ENCODE data around the gene COLQ.
"Not testable (repeated sequence)": the region's sequence is repeated elsewhere in the genome, so short reads cannot be mapped to it uniquely, and the experiment has no call there.

Gene COLQ

DNA sequence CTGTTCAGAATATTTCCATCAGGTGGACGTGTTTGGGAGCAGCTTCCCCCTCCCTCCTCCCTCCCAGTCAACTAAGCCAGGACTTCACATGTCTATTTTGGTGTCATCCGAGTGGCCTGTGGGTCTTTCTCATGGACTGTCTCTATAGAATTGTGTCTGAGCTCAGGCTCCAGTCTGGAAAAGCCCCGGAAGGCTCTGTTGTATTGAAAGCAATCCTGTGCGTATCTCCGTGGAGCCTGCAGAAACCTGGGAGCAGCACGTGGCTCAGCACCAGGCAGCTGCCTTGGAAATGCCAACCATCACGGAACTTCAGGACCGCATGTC lies 25.2 kb downstream of the COLQ start:
- Histone ChIP-seq H3K9ac (ENCODE audit: low read length in 5 of 5) (no peak overlapping the region), H3K4me3 (ENCODE audit: low read depth in 1 of 5, low read length in 5 of 5) (no peak overlapping the region)

DNA sequence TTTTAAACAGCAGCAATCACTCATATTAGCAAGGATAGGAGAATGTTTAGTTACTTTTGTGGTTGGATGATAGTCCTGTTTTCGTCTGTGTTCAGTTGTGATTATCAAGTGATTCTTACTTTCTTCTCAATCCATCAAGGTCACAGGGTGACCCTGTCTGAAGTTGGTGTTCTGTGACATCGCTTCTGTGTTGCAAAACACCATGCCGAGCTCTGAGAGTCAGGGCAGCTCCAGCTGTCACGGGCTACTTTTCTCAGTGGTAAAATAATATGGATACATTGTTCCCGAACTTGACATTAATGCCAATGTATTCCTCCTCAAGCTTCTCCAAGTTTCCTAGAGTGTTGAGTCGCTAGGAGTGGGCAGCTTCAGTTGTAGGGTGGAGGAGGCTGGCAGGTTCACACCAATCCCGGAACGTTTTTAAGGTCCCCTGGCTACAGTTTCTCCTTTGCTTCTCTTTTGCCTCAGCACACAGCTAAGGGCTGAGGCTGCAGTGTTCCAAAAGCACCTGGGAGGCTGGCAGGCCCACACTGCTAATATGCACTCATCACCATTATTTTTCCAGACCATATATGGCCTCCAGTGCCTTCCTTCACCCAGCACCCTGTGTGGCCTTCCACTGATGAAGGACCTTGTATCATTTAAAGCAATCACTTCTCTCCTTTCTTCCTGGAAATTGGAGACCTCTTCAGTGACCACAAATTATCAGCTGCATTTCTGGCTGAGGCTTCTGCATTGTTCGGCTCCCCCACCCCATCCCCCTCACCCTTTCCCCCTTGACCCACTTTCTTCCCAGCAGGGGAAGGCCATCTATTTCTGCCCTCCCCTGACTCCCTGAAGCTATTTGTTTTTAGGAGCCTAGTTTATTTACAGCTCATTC lies 25.8 kb downstream of the COLQ start:
- peaks cover 0 to 23% (median 18%) of the 10 kb centered on the region in 5 donors for H3K4me1 ChIP-seq (ENCODE audit: control insufficient read depth in 5 of 5, insufficient read depth in 5 of 5, low read length in 5 of 5)
- H3K36me3 ChIP-seq (ENCODE audit: control insufficient read depth in 5 of 5, insufficient read depth in 5 of 5, low read length in 5 of 5) = no peaks in the 10 kb centered on the region
- no peak overlapping the region for H3K4me3 ChIP-seq (ENCODE audit: low read depth in 1 of 5, low read length in 5 of 5)
- H3K27ac ChIP-seq (ENCODE audit: low read depth, low read length) = no peak overlapping the region
- H3K27me3 ChIP-seq (ENCODE audit: control insufficient read depth in 5 of 5, insufficient read depth in 4 of 5, low read length in 5 of 5) = no peaks in the 10 kb centered on the region
- no peak overlapping the region for H3K9ac ChIP-seq (ENCODE audit: low read length in 5 of 5)
- no peaks in the 10 kb centered on the region for H3K9me3 ChIP-seq (ENCODE audit: control insufficient read depth in 5 of 5, low read length in 5 of 5)

More for the DNA sequence above, 25.2 kb downstream of the COLQ start:
- Histone ChIP-seq H3K27ac (ENCODE audit: low read depth, low read length) (no peak overlapping the region), H3K4me1 (ENCODE audit: control insufficient read depth in 5 of 5, insufficient read depth in 5 of 5, low read length in 5 of 5) (peaks cover 0 to 25% (median 20%) of the 10 kb centered on the region in 5 donors), H3K9me3 (ENCODE audit: control insufficient read depth in 5 of 5, low read length in 5 of 5) (no peaks in the 10 kb centered on the region), H3K27me3 (ENCODE audit: control insufficient read depth in 5 of 5, insufficient read depth in 4 of 5, low read length in 5 of 5) (no peaks in the 10 kb centered on the region), H3K36me3 (ENCODE audit: control insufficient read depth in 5 of 5, insufficient read depth in 5 of 5, low read length in 5 of 5) (no peaks in the 10 kb centered on the region)

DNA sequence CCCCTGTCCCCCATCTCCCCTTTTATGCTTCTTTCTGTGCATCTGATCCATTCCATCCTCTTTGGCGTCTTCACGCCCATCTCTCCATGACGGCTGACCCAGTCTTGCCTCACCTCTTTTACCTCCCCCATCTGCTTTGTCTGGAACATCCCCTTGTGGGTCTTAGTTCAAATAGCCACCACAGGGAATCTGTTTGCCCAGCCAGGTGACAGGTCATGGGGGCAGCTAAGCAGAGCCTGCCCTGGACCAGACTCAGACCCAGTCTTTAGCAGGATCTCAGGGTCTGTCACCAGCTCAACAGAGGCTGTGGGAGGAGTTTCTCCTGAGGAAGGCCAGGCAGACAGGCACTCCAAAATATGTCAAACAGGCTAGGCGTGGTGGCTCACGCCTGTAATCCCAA lies 28.1 kb downstream of the COLQ start:
- peaks cover 0 to 3% (median 0%) of the 10 kb centered on the region in 5 donors for H3K36me3 ChIP-seq (ENCODE audit: control insufficient read depth in 5 of 5, insufficient read depth in 5 of 5, low read length in 5 of 5)
- H3K9ac ChIP-seq (ENCODE audit: low read length in 5 of 5) = no peak overlapping the region
- peaks cover 0 to 7% (median 0%) of the 10 kb centered on the region in 5 donors for H3K4me1 ChIP-seq (ENCODE audit: control insufficient read depth in 5 of 5, insufficient read depth in 5 of 5, low read length in 5 of 5)
- no peaks in the 10 kb centered on the region for H3K27me3 ChIP-seq (ENCODE audit: control insufficient read depth in 5 of 5, insufficient read depth in 4 of 5, low read length in 5 of 5)
- H3K27ac ChIP-seq (ENCODE audit: low read depth, low read length) = no peak overlapping the region
- H3K4me3 ChIP-seq (ENCODE audit: low read depth in 1 of 5, low read length in 5 of 5) = no peak overlapping the region
- no peaks in the 10 kb centered on the region for H3K9me3 ChIP-seq (ENCODE audit: control insufficient read depth in 5 of 5, low read length in 5 of 5)

DNA sequence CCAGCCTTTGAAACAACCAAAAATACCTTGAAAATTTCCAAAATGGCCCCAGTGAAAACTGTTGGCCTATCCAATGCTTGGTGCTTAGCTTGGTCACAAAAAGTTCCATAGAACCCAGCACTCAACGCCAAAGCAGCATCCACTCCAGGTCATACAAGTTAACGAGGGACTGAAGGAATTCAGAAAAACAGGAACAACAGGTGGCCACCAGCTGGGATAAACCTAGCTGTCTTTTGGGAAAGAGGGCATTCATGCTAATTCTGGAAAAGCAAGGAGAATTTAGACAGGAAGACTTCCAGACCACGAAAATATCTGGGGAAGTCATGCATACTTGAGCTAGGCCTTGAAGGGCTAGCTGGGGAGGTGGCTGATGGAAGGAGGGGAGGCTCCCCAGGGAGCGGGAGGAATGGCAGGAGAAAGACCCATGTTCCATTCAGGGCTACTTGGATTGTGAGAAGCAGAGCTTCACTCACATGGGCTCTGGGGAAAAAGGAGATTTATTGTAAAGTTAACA lies 28.6 kb downstream of the COLQ start:
- no peaks in the 10 kb centered on the region for H3K9me3 ChIP-seq (ENCODE audit: control insufficient read depth in 5 of 5, low read length in 5 of 5)
- no peak overlapping the region for H3K9ac ChIP-seq (ENCODE audit: low read length in 5 of 5)
- H3K4me1 ChIP-seq (ENCODE audit: control insufficient read depth in 5 of 5, insufficient read depth in 5 of 5, low read length in 5 of 5) = peaks cover 0 to 4% (median 0%) of the 10 kb centered on the region in 5 donors
- peaks cover 0 to 6% (median 0%) of the 10 kb centered on the region in 5 donors for H3K36me3 ChIP-seq (ENCODE audit: control insufficient read depth in 5 of 5, insufficient read depth in 5 of 5, low read length in 5 of 5)
- H3K27me3 ChIP-seq (ENCODE audit: control insufficient read depth in 5 of 5, insufficient read depth in 4 of 5, low read length in 5 of 5) = no peaks in the 10 kb centered on the region
- H3K4me3 ChIP-seq (ENCODE audit: low read depth in 1 of 5, low read length in 5 of 5) = no peak overlapping the region
- H3K27ac ChIP-seq (ENCODE audit: low read depth, low read length) = no peak overlapping the region

DNA sequence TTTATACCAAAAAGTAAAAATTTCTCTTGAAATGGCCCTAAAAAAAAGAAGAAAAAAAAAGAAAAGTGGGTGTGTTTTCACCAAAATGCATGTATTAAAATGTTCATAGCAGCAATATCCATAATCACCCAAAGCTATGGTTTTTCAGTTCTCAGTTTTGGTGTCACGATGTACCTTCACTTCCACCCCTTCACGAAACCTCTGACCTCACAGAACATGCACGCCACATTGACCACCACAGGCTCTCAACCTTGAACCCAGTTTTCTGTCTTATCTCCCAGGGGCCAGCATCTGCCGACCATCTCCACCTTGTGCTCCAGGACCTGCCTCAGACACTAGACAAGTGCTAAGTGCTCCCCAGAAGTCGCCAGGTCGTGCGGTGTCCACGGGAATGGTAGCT lies 30.4 kb downstream of the COLQ start:
- Histone ChIP-seq H3K4me1 (ENCODE audit: control insufficient read depth in 5 of 5, insufficient read depth in 5 of 5, low read length in 5 of 5) (no peaks in the 10 kb centered on the region), H3K9ac (ENCODE audit: low read length in 5 of 5) (no peak overlapping the region), H3K9me3 (ENCODE audit: control insufficient read depth in 5 of 5, low read length in 5 of 5) (no peaks in the 10 kb centered on the region), H3K27me3 (ENCODE audit: control insufficient read depth in 5 of 5, insufficient read depth in 4 of 5, low read length in 5 of 5) (no peaks in the 10 kb centered on the region), H3K27ac (ENCODE audit: low read depth, low read length) (no peak overlapping the region), H3K36me3 (ENCODE audit: control insufficient read depth in 5 of 5, insufficient read depth in 5 of 5, low read length in 5 of 5) (peaks cover 0 to 18% (median 11%) of the 10 kb centered on the region in 5 donors), H3K4me3 (ENCODE audit: low read depth in 1 of 5, low read length in 5 of 5) (no peak overlapping the region)

DNA sequence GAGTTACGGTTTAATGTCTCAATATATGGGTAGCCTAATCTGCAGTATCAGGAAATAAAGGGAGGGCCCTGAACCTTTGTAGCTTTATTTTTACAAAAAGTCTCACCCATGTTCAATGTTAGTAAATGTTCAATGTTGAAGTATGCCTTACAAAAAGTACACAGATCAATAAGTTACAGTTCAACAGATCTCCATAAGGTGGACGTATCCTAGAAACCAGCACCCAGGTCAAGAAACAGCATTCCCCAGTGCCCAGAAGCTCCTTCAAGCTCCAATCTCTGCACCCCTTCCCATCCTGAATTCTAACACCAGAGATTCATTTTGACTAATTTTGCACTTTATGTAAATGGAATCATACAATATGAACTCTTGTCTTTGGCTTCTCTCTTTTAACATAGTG lies 31.3 kb downstream of the COLQ start:
- H3K4me3 ChIP-seq (ENCODE audit: low read depth in 1 of 5, low read length in 5 of 5) = no peak overlapping the region
- no peaks in the 10 kb centered on the region for H3K9me3 ChIP-seq (ENCODE audit: control insufficient read depth in 5 of 5, low read length in 5 of 5)
- no peak overlapping the region for H3K9ac ChIP-seq (ENCODE audit: low read length in 5 of 5)
- peaks cover 0 to 18% (median 11%) of the 10 kb centered on the region in 5 donors for H3K36me3 ChIP-seq (ENCODE audit: control insufficient read depth in 5 of 5, insufficient read depth in 5 of 5, low read length in 5 of 5)
- no peak overlapping the region for H3K27ac ChIP-seq (ENCODE audit: low read depth, low read length)
- H3K4me1 ChIP-seq (ENCODE audit: control insufficient read depth in 5 of 5, insufficient read depth in 5 of 5, low read length in 5 of 5) = no peaks in the 10 kb centered on the region
- H3K27me3 ChIP-seq (ENCODE audit: control insufficient read depth in 5 of 5, insufficient read depth in 4 of 5, low read length in 5 of 5) = no peaks in the 10 kb centered on the region

DNA sequence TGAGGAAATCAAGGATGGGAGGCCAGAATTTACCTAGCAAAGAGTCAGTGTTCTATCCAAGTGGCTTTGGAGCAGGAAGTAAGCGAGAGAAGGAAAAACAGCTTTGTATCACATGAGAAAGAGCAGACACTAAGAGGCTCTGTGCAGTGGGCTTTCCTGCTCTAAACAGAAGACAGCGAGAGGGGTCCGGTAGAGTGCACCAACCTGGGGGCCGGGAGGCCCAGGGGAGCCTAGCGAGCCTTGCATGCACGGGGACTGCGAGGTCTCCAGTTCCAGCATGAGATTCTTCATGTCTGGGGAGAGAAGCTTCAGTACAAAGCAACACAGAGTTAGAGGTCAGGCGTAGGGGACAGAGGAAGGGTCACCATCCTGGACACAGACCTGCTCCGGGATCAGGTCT lies 33.5 kb downstream of the COLQ start:
- Histone ChIP-seq H3K4me1 (ENCODE audit: control insufficient read depth in 5 of 5, insufficient read depth in 5 of 5, low read length in 5 of 5) (no peaks in the 10 kb centered on the region), H3K27ac (ENCODE audit: low read depth, low read length) (no peak overlapping the region), H3K9me3 (ENCODE audit: control insufficient read depth in 5 of 5, low read length in 5 of 5) (no peaks in the 10 kb centered on the region), H3K27me3 (ENCODE audit: control insufficient read depth in 5 of 5, insufficient read depth in 4 of 5, low read length in 5 of 5) (no peaks in the 10 kb centered on the region), H3K9ac (ENCODE audit: low read length in 5 of 5) (no peak overlapping the region), H3K4me3 (ENCODE audit: low read depth in 1 of 5, low read length in 5 of 5) (no peak overlapping the region), H3K36me3 (ENCODE audit: control insufficient read depth in 5 of 5, insufficient read depth in 5 of 5, low read length in 5 of 5) (peaks cover 0 to 18% (median 11%) of the 10 kb centered on the region in 5 donors)

DNA sequence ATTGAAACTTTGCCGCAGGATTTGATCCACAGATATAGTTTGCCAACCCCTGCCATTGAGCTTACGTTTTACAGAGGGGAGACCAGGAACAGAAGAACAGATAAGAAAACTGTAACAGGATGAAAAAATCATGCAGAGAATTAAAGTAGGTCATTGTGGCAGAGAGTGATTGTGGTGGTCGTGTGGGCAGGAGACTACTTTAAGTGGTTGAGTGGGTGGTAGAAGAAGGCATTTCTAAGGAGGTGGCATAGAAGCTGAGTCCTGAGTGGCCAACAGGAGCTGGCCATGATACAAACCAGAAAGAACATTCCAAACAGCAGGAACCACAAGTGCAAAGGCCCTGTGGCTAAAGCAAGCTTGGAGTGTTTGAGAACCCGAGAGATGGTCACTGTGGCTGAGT lies 34.5 kb downstream of the COLQ start:
- no peaks in the 10 kb centered on the region for H3K9me3 ChIP-seq (ENCODE audit: control insufficient read depth in 5 of 5, low read length in 5 of 5)
- H3K4me1 ChIP-seq (ENCODE audit: control insufficient read depth in 5 of 5, insufficient read depth in 5 of 5, low read length in 5 of 5) = no peaks in the 10 kb centered on the region
- H3K27ac ChIP-seq (ENCODE audit: low read depth, low read length) = no peak overlapping the region
- H3K36me3 ChIP-seq (ENCODE audit: control insufficient read depth in 5 of 5, insufficient read depth in 5 of 5, low read length in 5 of 5) = peaks cover 0 to 18% (median 11%) of the 10 kb centered on the region in 5 donors
- no peaks in the 10 kb centered on the region for H3K27me3 ChIP-seq (ENCODE audit: control insufficient read depth in 5 of 5, insufficient read depth in 4 of 5, low read length in 5 of 5)
- H3K9ac ChIP-seq (ENCODE audit: low read length in 5 of 5) = no peak overlapping the region
- no peak overlapping the region for H3K4me3 ChIP-seq (ENCODE audit: low read depth in 1 of 5, low read length in 5 of 5)

DNA sequence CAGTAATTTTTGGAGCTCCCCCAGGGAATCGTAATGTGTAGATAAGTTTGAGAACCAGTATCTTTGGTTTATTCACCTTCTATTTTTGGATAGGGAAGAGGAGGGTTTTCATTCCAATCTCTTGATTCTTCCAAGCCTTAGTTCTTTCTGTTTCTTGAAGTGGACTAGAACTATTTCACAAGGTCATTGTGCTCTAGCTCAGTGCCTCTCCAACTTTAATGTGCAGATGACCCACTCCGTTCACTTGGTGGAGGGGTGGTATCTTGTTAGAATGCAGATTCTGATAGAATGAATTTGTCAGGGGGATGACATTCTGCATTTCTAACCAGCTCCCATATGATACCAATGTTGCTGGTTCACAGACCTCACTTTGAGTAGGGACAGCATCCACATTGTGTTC lies 35.5 kb downstream of the COLQ start:
- Histone ChIP-seq H3K4me1 (ENCODE audit: control insufficient read depth in 5 of 5, insufficient read depth in 5 of 5, low read length in 5 of 5) (no peaks in the 10 kb centered on the region), H3K4me3 (ENCODE audit: low read depth in 1 of 5, low read length in 5 of 5) (no peak overlapping the region), H3K27me3 (ENCODE audit: control insufficient read depth in 5 of 5, insufficient read depth in 4 of 5, low read length in 5 of 5) (no peaks in the 10 kb centered on the region), H3K9ac (ENCODE audit: low read length in 5 of 5) (no peak overlapping the region), H3K9me3 (ENCODE audit: control insufficient read depth in 5 of 5, low read length in 5 of 5) (no peaks in the 10 kb centered on the region), H3K36me3 (ENCODE audit: control insufficient read depth in 5 of 5, insufficient read depth in 5 of 5, low read length in 5 of 5) (peaks cover 0 to 18% (median 11%) of the 10 kb centered on the region in 5 donors), H3K27ac (ENCODE audit: low read depth, low read length) (no peak overlapping the region)

DNA sequence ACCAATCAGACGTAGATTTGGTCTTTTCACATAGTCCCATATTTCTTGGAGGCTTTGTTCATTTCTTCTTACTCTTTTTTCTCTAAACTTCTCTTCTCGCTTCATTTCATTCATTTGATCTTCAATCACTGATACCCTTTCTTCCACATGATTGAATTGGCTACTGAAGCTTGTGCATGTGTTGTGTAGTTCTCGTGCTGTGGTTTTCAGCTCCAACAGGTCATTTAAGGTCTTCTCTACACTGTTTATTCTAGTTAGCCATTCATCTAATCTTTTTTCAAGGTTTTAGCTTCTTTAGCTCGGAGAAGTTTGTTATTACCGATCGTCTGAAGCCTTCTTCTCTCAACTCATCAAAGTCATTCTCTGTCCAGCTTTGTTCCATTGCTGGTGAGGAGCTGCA lies 37.0 kb downstream of the COLQ start:
- H3K9me3 ChIP-seq (ENCODE audit: control insufficient read depth in 5 of 5, low read length in 5 of 5); H3K4me3 ChIP-seq (ENCODE audit: low read depth in 1 of 5, low read length in 5 of 5); H3K9ac ChIP-seq (ENCODE audit: low read length in 5 of 5); H3K27me3 ChIP-seq (ENCODE audit: control insufficient read depth in 5 of 5, insufficient read depth in 4 of 5, low read length in 5 of 5); H3K27ac ChIP-seq (ENCODE audit: low read depth, low read length); H3K4me1 ChIP-seq (ENCODE audit: control insufficient read depth in 5 of 5, insufficient read depth in 5 of 5, low read length in 5 of 5): not testable (repeated sequence)
- H3K36me3 ChIP-seq (ENCODE audit: control insufficient read depth in 5 of 5, insufficient read depth in 5 of 5, low read length in 5 of 5) = peaks cover 0 to 18% (median 11%) of the 10 kb centered on the region in 5 donors

All from subcutaneous abdominal adipose tissue (tissue), 5 donors.